ENCODE data around the gene BCAP31.

- TF ChIP-seq CTCF (IDR thresholded peaks at IDR 0.05) (peak in 5 of 6 experiments; percentile 18 to 58 (median 50)), POLR2A (IDR thresholded peaks at IDR 0.05) (no peak)
Observed at GRCh38 chrX:153662266-153662665, 61.9 kb downstream of the BCAP31 start.
